Chondrocyte (in vitro differentiated cells): ENCODE results near the gene FZD8. TPM values are rescaled to one million over a fixed set of nuclear protein-coding genes. Genes with fewer than 3 reads are reported as not detected.
A peak's percentile ranks its signal among the peaks of the same experiment; 100 is the strongest.

Experiments
- DNase-seq: peaks from one replicate; pipeline ENCODE4 v3.0.0; 2021; ENCODE audit warnings: mixed read lengths, low spot score
- H3K27ac Mint-ChIP-seq: one replicate; pipeline ENCODE4 v1.8.0; 2021; ENCODE audit warnings: mild to moderate bottlenecking, moderate library complexity, mixed read lengths; ENCODE audit not compliant: unreplicated experiment
- H3K27me3 Mint-ChIP-seq: 2 replicates; pipeline ENCODE4 v1.8.0; 2021; ENCODE audit warnings: low read depth, mixed read lengths
- H3K36me3 Mint-ChIP-seq: 2 replicates; pipeline ENCODE4 v1.8.0; 2021; ENCODE audit warnings: low read depth, mixed read lengths
- H3K4me1 Mint-ChIP-seq: 2 replicates; pipeline ENCODE4 v1.8.0; 2021; ENCODE audit warnings: low read depth, mild to moderate bottlenecking, mixed read lengths
- H3K4me3 Mint-ChIP-seq: one replicate; pipeline ENCODE4 v1.8.0; 2021; ENCODE audit warnings: mild to moderate bottlenecking, moderate library complexity, mixed read lengths; ENCODE audit not compliant: unreplicated experiment
- H3K9me3 Mint-ChIP-seq: 2 replicates; pipeline ENCODE4 v1.8.0; 2021; ENCODE audit warnings: low read depth, mixed read lengths
- CTCF ChIP-seq: fragments of 200-600 bp; sonication (generic); IDR thresholded peaks from 2 replicates; pipeline ENCODE4 v1.5.0; 2021; ENCODE audit warnings: antibody characterized with exemption, mild to moderate bottlenecking, moderate library complexity
- total RNA-seq: library from RNA; stranded (reverse); gene quantifications from 3 replicates; pipeline ENCODE4 v1.2.1, GENCODE V29; 2021

The FZD8 gene
- total RNA-seq, 1 donor from 2014 or later = 86.9 TPM

- H3K9me3 Mint-ChIP-seq = no peaks in the 10 kb centered on the region
- H3K36me3 Mint-ChIP-seq = peaks cover 14% of the 10 kb centered on the region
Observed at GRCh38 chr10:35637462-35637861, 4.6 kb downstream of the FZD8 start.

GRCh38 chr10:35636956-35637355, 5.1 kb downstream of the FZD8 start:
- Mint-ChIP-seq H3K9me3 (no peaks in the 10 kb centered on the region), H3K27ac (no peak overlapping the region), H3K27me3 (no peaks in the 10 kb centered on the region), H3K4me1 (peaks cover 40% of the 10 kb centered on the region), H3K36me3 (peaks cover 14% of the 10 kb centered on the region), H3K4me3 (peak overlapping the region; percentile 62)
- TF ChIP-seq CTCF = no peak
- DNase-seq = no peak

More at GRCh38 chr10:35637462-35637861, 4.6 kb downstream of the FZD8 start:
- TF ChIP-seq CTCF = no peak
- DNase-seq = no peak
- Mint-ChIP-seq H3K4me3 (peak overlapping the region; percentile 62), H3K4me1 (peaks cover 40% of the 10 kb centered on the region), H3K27ac (peak overlapping the region; percentile 50), H3K27me3 (no peaks in the 10 kb centered on the region)

GRCh38 chr10:35635576-35635975, 6.5 kb downstream of the FZD8 start:
- Mint-ChIP-seq H3K36me3 (peaks cover 14% of the 10 kb centered on the region), H3K27me3 (no peaks in the 10 kb centered on the region)
- no peak for DNase-seq

GRCh38 chr10:35633006-35633980, 8.8 kb downstream of the FZD8 start:
- no peak for TF ChIP-seq CTCF
- Mint-ChIP-seq H3K4me3 (no peak overlapping the region), H3K4me1 (peaks cover 34% of the 10 kb centered on the region), H3K27ac (peak overlapping the region; percentile 17), H3K9me3 (peaks cover 4% of the 10 kb centered on the region), H3K27me3 (no peaks in the 10 kb centered on the region), H3K36me3 (peaks cover 3% of the 10 kb centered on the region)
- no peak for DNase-seq

More at GRCh38 chr10:35635576-35635975, 6.5 kb downstream of the FZD8 start:
- no peak overlapping the region for H3K4me3 Mint-ChIP-seq
- H3K9me3 Mint-ChIP-seq = no peaks in the 10 kb centered on the region
- TF ChIP-seq CTCF = peak; percentile 95
- no peak overlapping the region for H3K27ac Mint-ChIP-seq
- peaks cover 40% of the 10 kb centered on the region for H3K4me1 Mint-ChIP-seq

- H3K4me3 Mint-ChIP-seq = no peak overlapping the region
- H3K4me1 Mint-ChIP-seq = peaks cover 31% of the 10 kb centered on the region
- H3K36me3 Mint-ChIP-seq = no peaks in the 10 kb centered on the region
- no peaks in the 10 kb centered on the region for H3K27me3 Mint-ChIP-seq
- no peak overlapping the region for H3K27ac Mint-ChIP-seq
- peaks cover 4% of the 10 kb centered on the region for H3K9me3 Mint-ChIP-seq
- TF ChIP-seq CTCF = peak; percentile 60
- DNase-seq = no peak
Observed at GRCh38 chr10:35632027-35632426, 10.1 kb downstream of the FZD8 start.
